Measurements from ENCODE around the gene NEB.
"Not testable (repeated sequence)": the region's sequence is repeated elsewhere in the genome, so short reads cannot be mapped to it uniquely, and the experiment has no call there.

NEB gene

GRCh38 chr2:151616760-151617339, 117.4 kb downstream of the NEB start:
- in situ Hi-C loops (cut with MboI; ENCODE audit: low sequenced_read_pairs): no loop called here

GRCh38 chr2:151614606-151615306, 119.5 kb downstream of the NEB start:
- in situ Hi-C loops (cut with MboI; ENCODE audit: low sequenced_read_pairs): no loop called here

- in situ Hi-C loops (cut with MboI; ENCODE audit: low sequenced_read_pairs): no loop called here
Measured at GRCh38 chr2:151614159-151614558, 120.1 kb downstream of the NEB start.

GRCh38 chr2:151611351-151611750, 122.9 kb downstream of the NEB start:
- in situ Hi-C loops (cut with MboI; ENCODE audit: low sequenced_read_pairs): no loop called here

GRCh38 chr2:151610310-151610709, 124.0 kb downstream of the NEB start:
- in situ Hi-C loops (cut with MboI; ENCODE audit: low sequenced_read_pairs): no loop called here

- in situ Hi-C loops (cut with MboI; ENCODE audit: low sequenced_read_pairs): no loop called here
Measured at GRCh38 chr2:151609705-151610104, 124.6 kb downstream of the NEB start.

- in situ Hi-C loops (cut with MboI; ENCODE audit: low sequenced_read_pairs): not testable (repeated sequence)
Measured at GRCh38 chr2:151607459-151608424, 126.5 kb downstream of the NEB start.

GRCh38 chr2:151603530-151603929, 130.7 kb downstream of the NEB start:
- in situ Hi-C loops (cut with MboI; ENCODE audit: low sequenced_read_pairs): not testable (repeated sequence)

- in situ Hi-C loops (cut with MboI; ENCODE audit: low sequenced_read_pairs): not testable (repeated sequence)
Measured at GRCh38 chr2:151602402-151602801, 131.9 kb downstream of the NEB start.

GRCh38 chr2:151601803-151602202, 132.5 kb downstream of the NEB start:
- in situ Hi-C loops (cut with MboI; ENCODE audit: low sequenced_read_pairs): not testable (repeated sequence)

GRCh38 chr2:151596903-151597608, 137.2 kb downstream of the NEB start:
- in situ Hi-C loops (cut with MboI; ENCODE audit: low sequenced_read_pairs): not testable (repeated sequence)

- in situ Hi-C loops (cut with MboI; ENCODE audit: low sequenced_read_pairs): not testable (repeated sequence)
Measured at GRCh38 chr2:151591908-151592255, 142.4 kb downstream of the NEB start.

- in situ Hi-C loops (cut with MboI; ENCODE audit: low sequenced_read_pairs): not testable (repeated sequence)
Measured at GRCh38 chr2:151591250-151591907, 142.9 kb downstream of the NEB start.

GRCh38 chr2:151581300-151581699, 153.0 kb downstream of the NEB start:
- in situ Hi-C loops (cut with MboI; ENCODE audit: low sequenced_read_pairs): not testable (repeated sequence)

GRCh38 chr2:151580697-151581096, 153.6 kb downstream of the NEB start:
- in situ Hi-C loops (cut with MboI; ENCODE audit: low sequenced_read_pairs): not testable (repeated sequence)

GRCh38 chr2:151577116-151577515, 157.2 kb downstream of the NEB start:
- in situ Hi-C loops (cut with MboI; ENCODE audit: low sequenced_read_pairs): no loop called here

- in situ Hi-C loops (cut with MboI; ENCODE audit: low sequenced_read_pairs): no loop called here
Measured at GRCh38 chr2:151576080-151576479, 158.2 kb downstream of the NEB start.

GRCh38 chr2:151575338-151575737, 158.9 kb downstream of the NEB start:
- in situ Hi-C loops (cut with MboI; ENCODE audit: low sequenced_read_pairs): no loop called here

- in situ Hi-C loops (cut with MboI; ENCODE audit: low sequenced_read_pairs): no loop called here
Measured at GRCh38 chr2:151570191-151570590, 164.1 kb downstream of the NEB start.

GRCh38 chr2:151569167-151569566, 165.1 kb downstream of the NEB start:
- in situ Hi-C loops (cut with MboI; ENCODE audit: low sequenced_read_pairs): no loop called here

Data from hTERT RPE-1 (cell line).